Peyer's patch (tissue), 4 donors: ENCODE data around the gene MYLK4.

Experiments used
- CTCF ChIP-seq, 6 experiments: fragments of 450-650 bp in 4 of 6; fragments of 200-600 bp in 2 of 6; sonication (generic) in 1 of 6; IDR thresholded peaks; one replicate each; pipeline ENCODE4 v1.5.1; 2017 to 2019; ENCODE audit warnings: antibody characterized with exemption in 6 of 6, mild to moderate bottlenecking in 3 of 6, moderate library complexity in 1 of 6
- POLR2A ChIP-seq, 2 donors: fragments of 450-650 bp; IDR thresholded peaks; one replicate each; pipeline ENCODE4 v1.5.1; 2017; ENCODE audit warnings: antibody characterized with exemption in 2 of 2, mild to moderate bottlenecking in 2 of 2, moderate library complexity in 2 of 2

- TF ChIP-seq POLR2A (IDR thresholded peaks at IDR 0.05) (no peak), CTCF (IDR thresholded peaks at IDR 0.05) (no peak)
These were observed 29.5 kb downstream of the MYLK4 start for GRCh38 chr6:2721219-2721618.
